ENCODE measurements around the gene PDE7B.

The PDE7B gene

DNA sequence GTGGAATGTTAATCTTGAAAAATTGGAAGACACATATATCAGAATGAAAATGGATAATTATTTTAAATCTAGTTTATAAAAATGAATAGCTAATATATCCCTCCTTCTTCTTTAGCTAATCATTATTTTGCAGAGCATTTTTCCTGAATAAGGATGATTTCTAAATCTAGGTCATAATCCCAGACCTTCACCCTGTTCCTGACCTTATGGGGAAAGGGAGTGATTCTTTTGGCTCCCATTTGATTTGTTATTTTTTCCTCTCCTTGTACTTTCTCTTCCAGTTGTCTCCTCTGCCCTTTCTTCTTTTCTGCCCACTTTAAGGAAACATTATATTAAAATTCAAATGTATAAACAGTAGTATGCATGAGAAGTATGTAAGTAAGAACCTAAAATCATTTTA, 208.6 kb downstream of the PDE7B start:
- Histone ChIP-seq H3K9ac (ENCODE audit: low read depth, low read length, poor library complexity, severe bottlenecking) (no peak overlapping the region), H3K4me3 (ENCODE audit: low read length, poor library complexity, severe bottlenecking) (no peak overlapping the region), H3K36me3 (ENCODE audit: insufficient read depth, low read length) (no peaks in the 10 kb centered on the region), H4K20me1 (ENCODE audit: insufficient read depth, low read length, poor library complexity, severe bottlenecking) (no peaks in the 10 kb centered on the region), H3K9me2 (replicated peaks; ENCODE audit: low read depth, low read length) (no peaks in the 10 kb centered on the region), H3K4me1 (ENCODE audit: insufficient read depth, low read length, poor library complexity, severe bottlenecking) (no peaks in the 10 kb centered on the region), H3F3A (ENCODE audit: low read depth) (0 out of 2 replicates have a peak, but pooled peaks cover 1% of the 10 kb centered on the region), H3K79me2 (ENCODE audit: insufficient read depth, low read length) (no peaks in the 10 kb centered on the region), H2AFZ (ENCODE audit: low read length) (no peak overlapping the region), H3K4me2 (ENCODE audit: low read depth, low read length, poor library complexity, severe bottlenecking) (no peak overlapping the region), H3K27me3 (ENCODE audit: insufficient read depth, low read length, poor library complexity, severe bottlenecking) (no peaks in the 10 kb centered on the region), H3K9me3 (ENCODE audit: insufficient read depth, low read depth, low read length) (no peaks in the 10 kb centered on the region)
- TF ChIP-seq EZH2phosphoT487 (IDR thresholded peaks at IDR 0.05; ENCODE audit: borderline replicate concordance) (no peak), CTCF (conservative IDR thresholded peaks at IDR 0.05; ENCODE audit: low read length) (no peak)

DNA sequence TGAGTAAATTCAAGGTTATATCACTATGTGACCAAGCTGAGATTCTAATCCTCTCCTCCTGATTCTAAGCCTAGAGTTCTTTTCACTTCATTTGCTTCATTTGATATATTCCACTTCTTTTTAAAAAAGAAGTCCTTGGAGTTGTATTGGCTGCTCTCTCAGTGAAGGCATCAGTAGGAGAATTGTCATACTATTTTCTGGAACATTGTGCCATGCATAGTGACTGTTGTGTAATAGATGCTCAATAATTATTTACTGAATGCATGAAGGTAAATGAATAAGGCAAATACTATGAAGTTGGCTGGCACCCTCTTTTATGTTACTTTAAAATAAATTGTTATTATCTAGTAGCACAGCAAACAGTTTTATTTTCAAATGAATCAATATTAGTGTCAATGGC, 209.3 kb downstream of the PDE7B start:
- Histone ChIP-seq H3K9me3 (ENCODE audit: insufficient read depth, low read depth, low read length) (no peaks in the 10 kb centered on the region), H3K9me2 (replicated peaks; ENCODE audit: low read depth, low read length) (no peaks in the 10 kb centered on the region), H3K4me1 (ENCODE audit: insufficient read depth, low read length, poor library complexity, severe bottlenecking) (no peaks in the 10 kb centered on the region), H3K4me2 (ENCODE audit: low read depth, low read length, poor library complexity, severe bottlenecking) (no peak overlapping the region), H3K4me3 (ENCODE audit: low read length, poor library complexity, severe bottlenecking) (no peak overlapping the region), H3K9ac (ENCODE audit: low read depth, low read length, poor library complexity, severe bottlenecking) (no peak overlapping the region), H3K36me3 (ENCODE audit: insufficient read depth, low read length) (no peaks in the 10 kb centered on the region), H3F3A (ENCODE audit: low read depth) (no peaks in the 10 kb centered on the region), H3K27me3 (ENCODE audit: insufficient read depth, low read length, poor library complexity, severe bottlenecking) (no peaks in the 10 kb centered on the region), H4K20me1 (ENCODE audit: insufficient read depth, low read length, poor library complexity, severe bottlenecking) (no peaks in the 10 kb centered on the region), H3K79me2 (ENCODE audit: insufficient read depth, low read length) (no peaks in the 10 kb centered on the region), H2AFZ (ENCODE audit: low read length) (no peak overlapping the region)
- TF ChIP-seq CTCF (conservative IDR thresholded peaks at IDR 0.05; ENCODE audit: low read length) (no peak), EZH2phosphoT487 (IDR thresholded peaks at IDR 0.05; ENCODE audit: borderline replicate concordance) (no peak)

DNA sequence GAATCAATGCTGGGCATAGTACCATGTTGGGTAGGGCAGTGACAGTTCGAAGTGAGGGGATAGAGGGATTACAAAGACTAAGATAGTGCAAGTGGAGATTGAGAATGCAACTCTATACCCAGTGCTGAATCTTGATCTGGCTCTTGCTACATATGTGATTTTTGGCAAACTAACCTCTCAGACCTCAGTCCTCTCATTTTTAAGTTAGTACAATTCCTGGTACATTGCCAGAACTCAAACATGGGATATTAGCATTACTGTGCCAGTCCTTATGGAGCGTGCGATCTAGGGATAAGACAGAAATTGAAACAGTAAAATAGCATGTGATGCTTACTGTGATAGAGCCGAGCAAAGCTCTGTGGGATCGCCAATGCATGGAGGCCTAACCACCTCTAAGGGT, 210.2 kb downstream of the PDE7B start:
- no peak overlapping the region for H2AFZ ChIP-seq (ENCODE audit: low read length)
- H3K4me3 ChIP-seq (ENCODE audit: low read length, poor library complexity, severe bottlenecking): no peak overlapping the region
- no peaks in the 10 kb centered on the region for H3K9me2 ChIP-seq (replicated peaks; ENCODE audit: low read depth, low read length)
- H3K36me3 ChIP-seq (ENCODE audit: insufficient read depth, low read length): no peaks in the 10 kb centered on the region
- H3K9ac ChIP-seq (ENCODE audit: low read depth, low read length, poor library complexity, severe bottlenecking): no peak overlapping the region
- no peak overlapping the region for H3K4me2 ChIP-seq (ENCODE audit: low read depth, low read length, poor library complexity, severe bottlenecking)
- TF ChIP-seq EZH2phosphoT487 (IDR thresholded peaks at IDR 0.05; ENCODE audit: borderline replicate concordance) (no peak), CTCF (conservative IDR thresholded peaks at IDR 0.05; ENCODE audit: low read length) (no peak)
- H3K9me3 ChIP-seq (ENCODE audit: insufficient read depth, low read depth, low read length): no peaks in the 10 kb centered on the region
- no peaks in the 10 kb centered on the region for H3K4me1 ChIP-seq (ENCODE audit: insufficient read depth, low read length, poor library complexity, severe bottlenecking)
- no peaks in the 10 kb centered on the region for H3K79me2 ChIP-seq (ENCODE audit: insufficient read depth, low read length)
- H3F3A ChIP-seq (ENCODE audit: low read depth): no peaks in the 10 kb centered on the region
- H4K20me1 ChIP-seq (ENCODE audit: insufficient read depth, low read length, poor library complexity, severe bottlenecking): no peaks in the 10 kb centered on the region
- no peaks in the 10 kb centered on the region for H3K27me3 ChIP-seq (ENCODE audit: insufficient read depth, low read length, poor library complexity, severe bottlenecking)
